GM12878 (cell line): ENCODE measurements around the gene MAP3K5. TPM values are rescaled to one million over a fixed set of nuclear protein-coding genes. Genes with fewer than 3 reads are reported as not detected.

ENCODE experiments used
- BACH1 ChIP-seq: fragments of 450-650 bp; IDR thresholded peaks from 2 replicates; pipeline ENCODE4 v1.6.1; 2017; ENCODE audit warnings: mild to moderate bottlenecking, borderline replicate concordance
- BCLAF1 ChIP-seq: fragments of 450-650 bp; IDR thresholded peaks from 2 replicates; pipeline ENCODE4 v1.6.1; 2017; ENCODE audit warnings: antibody characterized with exemption, mild to moderate bottlenecking, moderate library complexity
- CUX1 ChIP-seq: IDR thresholded peaks from 2 replicates; pipeline ENCODE4 v1.6.1; 2012; ENCODE audit warnings: improper control_type of control experiment, low read depth, low read length; ENCODE audit not compliant: insufficient replicate concordance
- EGR1 ChIP-seq, 2 experiments: IDR thresholded peaks; 1 replicate in 1 of 2; 2 replicates in 1 of 2; pipeline ENCODE4 v1.6.1; 2011 to 2012; ENCODE audit warnings: low read depth in 2 of 2, low read length in 2 of 2, borderline replicate concordance in 1 of 2, mild to moderate bottlenecking in 1 of 2, moderate library complexity in 1 of 2
- ETV6 ChIP-seq, 2 experiments: fragments of 450-650 bp in 1 of 2; IDR thresholded peaks in 1 of 2; conservative IDR thresholded peaks in 1 of 2; 2 replicates each; pipeline ENCODE4 v1.6.1; 2014; ENCODE audit warnings: antibody characterized with exemption in 1 of 2, borderline replicate concordance in 1 of 2, low read depth in 1 of 2, mild to moderate bottlenecking in 1 of 2, moderate library complexity in 1 of 2
- HDAC6 ChIP-seq: fragments of 200-600 bp; sonication (generic); IDR thresholded peaks from one replicate; pipeline ENCODE4 v1.8.0; 2017; ENCODE audit warnings: antibody characterized with exemption; ENCODE audit not compliant: unreplicated experiment
- IKZF1 ChIP-seq: fragments of 450-650 bp; conservative IDR thresholded peaks from 2 replicates; pipeline ENCODE4 v1.6.1; 2017; ENCODE audit warnings: antibody characterized with exemption, mild to moderate bottlenecking
- JUNB ChIP-seq: IDR thresholded peaks from 2 replicates; pipeline ENCODE4 v1.6.1; 2016; ENCODE audit warnings: antibody characterized with exemption, mild to moderate bottlenecking
- LARP7 ChIP-seq: fragments of 450-650 bp; IDR thresholded peaks from 2 replicates; pipeline ENCODE4 v1.6.1; 2017; ENCODE audit warnings: mild to moderate bottlenecking
- MEF2B ChIP-seq: fragments of 450-650 bp; IDR thresholded peaks from 2 replicates; pipeline ENCODE4 v1.6.1; 2018; ENCODE audit warnings: mild to moderate bottlenecking, moderate library complexity; ENCODE audit not compliant: partially characterized antibody, poor library complexity, severe bottlenecking
- MXI1 ChIP-seq: fragments of 150-350 bp; IDR thresholded peaks from 2 replicates; pipeline ENCODE4 v1.6.1; 2011; ENCODE audit warnings: low read depth, mild to moderate bottlenecking, inconsistent platforms, low read length, improper control_type of control experiment
- polyA plus RNA-seq, 11 experiments: library from polyadenylated mRNA; depleted of rRNA in 4 of 11; unstranded in 6 of 11; stranded (reverse) in 5 of 11; fragments of >200 nt; fragmentation: Nextera tagmentation in 4 of 11; fragmentation: Illumina TruSeq in 1 of 11; extraction: Ambion mirVana in 4 of 11; extraction: Trizol in 1 of 11; gene quantifications; 1 replicate in 1 of 11; 2 replicates in 10 of 11; pipeline versions ENCODE4 v1.2.1 to v1.2.3, GENCODE V29; 2011 to 2016; ENCODE audit warnings: inconsistent platforms in 2 of 11, missing spikeins in 2 of 11, low read depth in 1 of 11
- total RNA-seq, 4 experiments: library from RNA; depleted of rRNA in 3 of 4; stranded (reverse); fragments of >200 nt in 3 of 4; fragmentation: Illumina TruSeq in 1 of 4; extraction: Trizol in 1 of 4; gene quantifications; 2 replicates each; pipeline versions ENCODE4 v1.2.1 to v1.2.3, GENCODE V29; 2013 to 2021
- TF ChIP-seq, protein P1 (sequence below): fragments of 450-650 bp; IDR thresholded peaks from 2 replicates; pipeline ENCODE4 v1.6.1; 2016; ENCODE audit warnings: mild to moderate bottlenecking
- TF ChIP-seq, protein P2 (sequence below): IDR thresholded peaks from 2 replicates; pipeline ENCODE4 v1.6.1; 2012; ENCODE audit warnings: low read length, inconsistent platforms
- TF ChIP-seq, protein P3 (sequence below): fragments of 450-650 bp; IDR thresholded peaks from 2 replicates; pipeline ENCODE4 v1.6.1; 2018; ENCODE audit warnings: mild to moderate bottlenecking, low read depth, moderate library complexity; ENCODE audit not compliant: partially characterized antibody

The MAP3K5 gene
- total and polyA plus RNA-seq, 10 of the 15 experiments (the other 5 are each of a cell fraction or from before 2014, with no cell fraction given), result 5.4 to 34.3 (median 26.4) TPM

- TF ChIP-seq, protein P1, sequence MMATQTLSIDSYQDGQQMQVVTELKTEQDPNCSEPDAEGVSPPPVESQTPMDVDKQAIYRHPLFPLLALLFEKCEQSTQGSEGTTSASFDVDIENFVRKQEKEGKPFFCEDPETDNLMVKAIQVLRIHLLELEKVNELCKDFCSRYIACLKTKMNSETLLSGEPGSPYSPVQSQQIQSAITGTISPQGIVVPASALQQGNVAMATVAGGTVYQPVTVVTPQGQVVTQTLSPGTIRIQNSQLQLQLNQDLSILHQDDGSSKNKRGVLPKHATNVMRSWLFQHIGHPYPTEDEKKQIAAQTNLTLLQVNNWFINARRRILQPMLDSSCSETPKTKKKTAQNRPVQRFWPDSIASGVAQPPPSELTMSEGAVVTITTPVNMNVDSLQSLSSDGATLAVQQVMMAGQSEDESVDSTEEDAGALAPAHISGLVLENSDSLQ, result no peak
- TF ChIP-seq, protein P2, sequence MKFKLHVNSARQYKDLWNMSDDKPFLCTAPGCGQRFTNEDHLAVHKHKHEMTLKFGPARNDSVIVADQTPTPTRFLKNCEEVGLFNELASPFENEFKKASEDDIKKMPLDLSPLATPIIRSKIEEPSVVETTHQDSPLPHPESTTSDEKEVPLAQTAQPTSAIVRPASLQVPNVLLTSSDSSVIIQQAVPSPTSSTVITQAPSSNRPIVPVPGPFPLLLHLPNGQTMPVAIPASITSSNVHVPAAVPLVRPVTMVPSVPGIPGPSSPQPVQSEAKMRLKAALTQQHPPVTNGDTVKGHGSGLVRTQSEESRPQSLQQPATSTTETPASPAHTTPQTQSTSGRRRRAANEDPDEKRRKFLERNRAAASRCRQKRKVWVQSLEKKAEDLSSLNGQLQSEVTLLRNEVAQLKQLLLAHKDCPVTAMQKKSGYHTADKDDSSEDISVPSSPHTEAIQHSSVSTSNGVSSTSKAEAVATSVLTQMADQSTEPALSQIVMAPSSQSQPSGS, result no peak
- TF ChIP-seq BCLAF1 (no peak), EGR1 (IDR thresholded peaks at IDR 0.05; ENCODE audit: borderline replicate concordance in 1 of 2, low read depth in 2 of 2, low read length in 2 of 2) (peak in 1 of 2 experiments; percentile 84; a peak in 2 of 3 replicates), MEF2B (no peak), JUNB (no peak), HDAC6 (no peak), IKZF1 (peak; percentile 85), LARP7 (peak; percentile 91), BACH1 (peak; percentile 90), ETV6 (conservative IDR thresholded peaks at IDR 0.05 in 1 of 2, IDR thresholded peaks at IDR 0.05 in 1 of 2; ENCODE audit: borderline replicate concordance in 1 of 2, low read depth in 1 of 2) (no peak), MXI1 (no peak), CUX1 (no peak)
- TF ChIP-seq, protein P3, sequence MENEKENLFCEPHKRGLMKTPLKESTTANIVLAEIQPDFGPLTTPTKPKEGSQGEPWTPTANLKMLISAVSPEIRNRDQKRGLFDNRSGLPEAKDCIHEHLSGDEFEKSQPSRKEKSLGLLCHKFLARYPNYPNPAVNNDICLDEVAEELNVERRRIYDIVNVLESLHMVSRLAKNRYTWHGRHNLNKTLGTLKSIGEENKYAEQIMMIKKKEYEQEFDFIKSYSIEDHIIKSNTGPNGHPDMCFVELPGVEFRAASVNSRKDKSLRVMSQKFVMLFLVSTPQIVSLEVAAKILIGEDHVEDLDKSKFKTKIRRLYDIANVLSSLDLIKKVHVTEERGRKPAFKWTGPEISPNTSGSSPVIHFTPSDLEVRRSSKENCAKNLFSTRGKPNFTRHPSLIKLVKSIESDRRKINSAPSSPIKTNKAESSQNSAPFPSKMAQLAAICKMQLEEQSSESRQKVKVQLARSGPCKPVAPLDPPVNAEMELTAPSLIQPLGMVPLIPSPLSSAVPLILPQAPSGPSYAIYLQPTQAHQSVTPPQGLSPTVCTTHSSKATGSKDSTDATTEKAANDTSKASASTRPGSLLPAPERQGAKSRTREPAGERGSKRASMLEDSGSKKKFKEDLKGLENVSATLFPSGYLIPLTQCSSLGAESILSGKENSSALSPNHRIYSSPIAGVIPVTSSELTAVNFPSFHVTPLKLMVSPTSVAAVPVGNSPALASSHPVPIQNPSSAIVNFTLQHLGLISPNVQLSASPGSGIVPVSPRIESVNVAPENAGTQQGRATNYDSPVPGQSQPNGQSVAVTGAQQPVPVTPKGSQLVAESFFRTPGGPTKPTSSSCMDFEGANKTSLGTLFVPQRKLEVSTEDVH, result no peak
Observed at GRCh38 chr6:136822376-136823127, 30.3 kb upstream of the MAP3K5 start, which contains the start of gene PEX7 (continued).
